Measurements from ENCODE around the gene POU2AF3.

Gene POU2AF3

DNA sequence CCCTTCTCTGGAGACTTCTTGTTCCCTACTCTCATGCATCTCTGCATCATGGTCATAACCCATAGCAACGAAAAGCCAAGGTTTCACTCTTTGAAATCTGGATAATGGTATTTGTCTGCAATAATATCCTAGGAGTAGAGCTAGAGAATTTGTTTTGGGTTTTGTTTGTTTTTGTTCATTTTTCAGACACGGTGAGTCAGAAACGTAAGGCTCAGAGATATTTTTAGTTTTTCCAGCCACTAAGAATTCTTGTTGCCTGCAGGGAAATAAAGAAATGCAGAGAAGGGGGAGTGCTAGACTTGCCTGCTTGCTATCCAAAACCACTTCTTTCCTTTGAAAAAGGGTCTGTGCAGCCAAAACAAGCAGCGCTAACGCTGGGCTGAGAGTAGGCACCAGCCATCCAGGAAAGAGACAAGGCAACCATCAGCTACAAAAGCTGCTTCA is 26.0 kb downstream of the POU2AF3 start:
- Histone ChIP-seq H3K36me3 (ENCODE audit: insufficient read depth, low read length) (no peaks in the 10 kb centered on the region), H3K27me3 (ENCODE audit: insufficient read depth, low read length, poor library complexity, severe bottlenecking) (no peaks in the 10 kb centered on the region), H3K9ac (ENCODE audit: low read depth, low read length, poor library complexity, severe bottlenecking) (no peak overlapping the region), H3K4me1 (ENCODE audit: insufficient read depth, low read length, poor library complexity, severe bottlenecking) (no peaks in the 10 kb centered on the region), H4K20me1 (ENCODE audit: insufficient read depth, low read length, poor library complexity, severe bottlenecking) (no peaks in the 10 kb centered on the region), H3K9me3 (ENCODE audit: insufficient read depth, low read depth, low read length) (no peaks in the 10 kb centered on the region), H3K4me2 (ENCODE audit: low read depth, low read length, poor library complexity, severe bottlenecking) (no peak overlapping the region), H3K9me2 (replicated peaks; ENCODE audit: low read depth, low read length) (no peaks in the 10 kb centered on the region), H2AFZ (ENCODE audit: low read length) (no peak overlapping the region), H3K4me3 (ENCODE audit: low read length, poor library complexity, severe bottlenecking) (no peak overlapping the region), H3F3A (ENCODE audit: low read depth) (no peaks in the 10 kb centered on the region), H3K79me2 (ENCODE audit: insufficient read depth, low read length) (no peaks in the 10 kb centered on the region)
- no peak for TF ChIP-seq EZH2phosphoT487 (IDR thresholded peaks at IDR 0.05; ENCODE audit: borderline replicate concordance)
- TF ChIP-seq, protein P1, sequence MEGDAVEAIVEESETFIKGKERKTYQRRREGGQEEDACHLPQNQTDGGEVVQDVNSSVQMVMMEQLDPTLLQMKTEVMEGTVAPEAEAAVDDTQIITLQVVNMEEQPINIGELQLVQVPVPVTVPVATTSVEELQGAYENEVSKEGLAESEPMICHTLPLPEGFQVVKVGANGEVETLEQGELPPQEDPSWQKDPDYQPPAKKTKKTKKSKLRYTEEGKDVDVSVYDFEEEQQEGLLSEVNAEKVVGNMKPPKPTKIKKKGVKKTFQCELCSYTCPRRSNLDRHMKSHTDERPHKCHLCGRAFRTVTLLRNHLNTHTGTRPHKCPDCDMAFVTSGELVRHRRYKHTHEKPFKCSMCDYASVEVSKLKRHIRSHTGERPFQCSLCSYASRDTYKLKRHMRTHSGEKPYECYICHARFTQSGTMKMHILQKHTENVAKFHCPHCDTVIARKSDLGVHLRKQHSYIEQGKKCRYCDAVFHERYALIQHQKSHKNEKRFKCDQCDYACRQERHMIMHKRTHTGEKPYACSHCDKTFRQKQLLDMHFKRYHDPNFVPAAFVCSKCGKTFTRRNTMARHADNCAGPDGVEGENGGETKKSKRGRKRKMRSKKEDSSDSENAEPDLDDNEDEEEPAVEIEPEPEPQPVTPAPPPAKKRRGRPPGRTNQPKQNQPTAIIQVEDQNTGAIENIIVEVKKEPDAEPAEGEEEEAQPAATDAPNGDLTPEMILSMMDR (conservative IDR thresholded peaks at IDR 0.05; ENCODE audit: low read length), result no peak

DNA sequence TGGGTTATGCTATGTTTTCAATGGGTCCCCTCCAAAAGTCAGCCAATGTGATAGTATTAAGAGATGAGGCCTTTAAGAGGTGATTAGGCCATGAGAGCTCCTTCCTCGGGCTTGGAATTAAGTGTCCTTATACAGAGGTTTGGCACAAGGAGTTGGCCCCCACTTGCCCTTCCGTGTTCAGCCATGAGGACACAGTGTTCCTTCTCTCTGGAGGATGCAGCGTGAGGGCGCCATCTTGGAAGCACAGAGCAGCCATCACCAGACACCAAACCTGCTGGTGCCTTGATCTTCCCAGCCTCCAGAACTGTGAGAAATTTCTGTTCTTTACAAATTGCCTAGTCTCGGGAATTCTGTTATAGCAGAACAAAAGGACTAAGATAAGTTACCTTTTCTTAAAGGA is 26.9 kb downstream of the POU2AF3 start:
- no peak overlapping the region for H3K9ac ChIP-seq (ENCODE audit: low read depth, low read length, poor library complexity, severe bottlenecking)
- H2AFZ ChIP-seq (ENCODE audit: low read length), result no peak overlapping the region
- TF ChIP-seq EZH2phosphoT487 (IDR thresholded peaks at IDR 0.05; ENCODE audit: borderline replicate concordance), result no peak
- TF ChIP-seq, protein P1 (conservative IDR thresholded peaks at IDR 0.05; ENCODE audit: low read length), result no peak

DNA sequence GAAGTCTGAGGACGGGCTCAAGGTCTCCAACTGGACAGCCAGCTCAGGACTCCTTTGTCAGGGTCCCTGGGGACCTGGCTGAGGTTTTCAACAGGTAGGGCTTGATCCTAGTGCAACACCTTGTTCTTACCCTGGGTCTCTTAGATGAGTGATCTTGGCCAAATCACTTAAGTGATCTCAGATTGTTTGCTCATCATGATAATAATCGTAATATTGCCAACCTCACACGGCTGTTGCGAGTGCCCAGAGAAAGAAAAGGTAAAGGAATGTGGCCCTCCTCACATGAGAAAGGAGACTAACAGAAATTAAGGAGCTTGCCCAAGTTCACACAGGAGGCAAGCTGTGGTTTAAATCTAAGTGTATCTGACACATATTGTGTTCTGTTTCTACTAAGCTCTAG is 28.5 kb downstream of the POU2AF3 start:
- H3F3A ChIP-seq (ENCODE audit: low read depth), result no peaks in the 10 kb centered on the region
- H4K20me1 ChIP-seq (ENCODE audit: insufficient read depth, low read length, poor library complexity, severe bottlenecking), result no peaks in the 10 kb centered on the region
- H3K4me3 ChIP-seq (ENCODE audit: low read length, poor library complexity, severe bottlenecking), result no peak overlapping the region
- H3K9me3 ChIP-seq (ENCODE audit: insufficient read depth, low read depth, low read length), result no peaks in the 10 kb centered on the region
- no peaks in the 10 kb centered on the region for H3K27me3 ChIP-seq (ENCODE audit: insufficient read depth, low read length, poor library complexity, severe bottlenecking)
- no peaks in the 10 kb centered on the region for H3K79me2 ChIP-seq (ENCODE audit: insufficient read depth, low read length)
- TF ChIP-seq, protein P1 (conservative IDR thresholded peaks at IDR 0.05; ENCODE audit: low read length), result no peak
- no peak for TF ChIP-seq EZH2phosphoT487 (IDR thresholded peaks at IDR 0.05; ENCODE audit: borderline replicate concordance)
- H3K9ac ChIP-seq (ENCODE audit: low read depth, low read length, poor library complexity, severe bottlenecking), result no peak overlapping the region
- H3K9me2 ChIP-seq (replicated peaks; ENCODE audit: low read depth, low read length), result no peaks in the 10 kb centered on the region
- H3K4me1 ChIP-seq (ENCODE audit: insufficient read depth, low read length, poor library complexity, severe bottlenecking), result no peaks in the 10 kb centered on the region
- no peak overlapping the region for H2AFZ ChIP-seq (ENCODE audit: low read length)
- no peak overlapping the region for H3K4me2 ChIP-seq (ENCODE audit: low read depth, low read length, poor library complexity, severe bottlenecking)
- no peaks in the 10 kb centered on the region for H3K36me3 ChIP-seq (ENCODE audit: insufficient read depth, low read length)

More for the DNA sequence above, 26.9 kb downstream of the POU2AF3 start:
- Histone ChIP-seq H3K4me1 (ENCODE audit: insufficient read depth, low read length, poor library complexity, severe bottlenecking) (no peaks in the 10 kb centered on the region), H3K9me2 (replicated peaks; ENCODE audit: low read depth, low read length) (no peaks in the 10 kb centered on the region), H3K79me2 (ENCODE audit: insufficient read depth, low read length) (no peaks in the 10 kb centered on the region), H3K4me2 (ENCODE audit: low read depth, low read length, poor library complexity, severe bottlenecking) (no peak overlapping the region), H3K4me3 (ENCODE audit: low read length, poor library complexity, severe bottlenecking) (no peak overlapping the region), H3K9me3 (ENCODE audit: insufficient read depth, low read depth, low read length) (no peaks in the 10 kb centered on the region), H4K20me1 (ENCODE audit: insufficient read depth, low read length, poor library complexity, severe bottlenecking) (no peaks in the 10 kb centered on the region), H3K27me3 (ENCODE audit: insufficient read depth, low read length, poor library complexity, severe bottlenecking) (no peaks in the 10 kb centered on the region), H3F3A (ENCODE audit: low read depth) (no peaks in the 10 kb centered on the region), H3K36me3 (ENCODE audit: insufficient read depth, low read length) (no peaks in the 10 kb centered on the region)

Measured in Loucy (cell line).